Body of pancreas (tissue), 4 donors: ENCODE measurements around the gene SLC9A8. TPM values are rescaled to one million over a fixed set of nuclear protein-coding genes. Genes with fewer than 3 reads are reported as not detected.
A peak's percentile ranks its signal among the peaks of the same experiment; 100 is the strongest.
"Not testable (repeated sequence)": the region's sequence is repeated elsewhere in the genome, so short reads cannot be mapped to it uniquely, and the experiment has no call there.

Source experiments
- ATAC-seq: fragments of 150-250 bp; one replicate; pipeline ENCODE4 v1.9.1; 2016
- DNase-seq, 4 donors: peaks; one replicate each; pipeline ENCODE4 v3.0.0-alpha.2; 2019
- H3K27ac ChIP-seq, 4 donors: fragments of 200-600 bp; sonication (generic); 1 replicate in 3 of 4; 2 replicates in 1 of 4; pipeline versions ENCODE4 v1.5.1 to v1.6.1; 2016 to 2019; ENCODE audit warnings: mild to moderate bottlenecking in 1 of 4, mixed read lengths in 1 of 4, moderate library complexity in 1 of 4
- H3K27me3 ChIP-seq, 2 donors: fragments of 200-600 bp; sonication (generic); one replicate each; pipeline ENCODE4 v1.6.0; 2016; ENCODE audit warnings: mild to moderate bottlenecking in 1 of 2
- H3K36me3 ChIP-seq, 2 donors: fragments of 200-600 bp; sonication (generic); replicated peaks in 1 of 2; 2 replicates each; pipeline ENCODE4 v1.5.1; 2016; ENCODE audit warnings: low read depth in 2 of 2; ENCODE audit not compliant: insufficient read depth in 1 of 2
- H3K4me1 ChIP-seq: fragments of 200-600 bp; sonication (generic); one replicate; pipeline ENCODE4 v1.6.0; 2016
- H3K4me3 ChIP-seq, 2 donors: fragments of 200-600 bp; sonication (generic); 1 replicate in 1 of 2; 2 replicates in 1 of 2; pipeline ENCODE4 v1.5.1; 2016 to 2019
- H3K9me3 ChIP-seq, 3 donors: fragments of 200-600 bp; sonication (generic); 1 replicate in 2 of 3; 2 replicates in 1 of 3; pipeline ENCODE4 v1.5.1; 2016
- POLR2A ChIP-seq, 3 donors: fragments of 450-650 bp; IDR thresholded peaks; one replicate each; pipeline ENCODE4 v1.6.1; 2016; ENCODE audit warnings: antibody characterized with exemption in 3 of 3, mild to moderate bottlenecking in 2 of 3
- WGBS, 2 donors: methylation state at CpG; one replicate each; pipeline ENCODE4 v1.1.5; 2017; 5-methylcytosine and 5-hydroxymethylcytosine counted together
- intact Hi-C: fragments of 100-400 bp; cut with DNase I; formaldehyde crosslinking; loops from one replicate; pipeline ENCODE4 v1.15.1; 2023
- total RNA-seq, 2 donors: library from RNA; depleted of rRNA; stranded (reverse); fragments of >200 nt; gene quantifications; one replicate each; pipeline ENCODE4 v1.1.0, GENCODE V29; 2016
- TF ChIP-seq, protein P1 (sequence below), 7 experiments: fragments of 450-650 bp in 4 of 7; fragments of 200-600 bp in 3 of 7; sonication (generic) in 3 of 7; IDR thresholded peaks; one replicate each; pipeline ENCODE4 v1.5.1; 2016 to 2019; ENCODE audit warnings: antibody characterized with exemption in 7 of 7

SLC9A8 gene
- total RNA-seq, 2 donors from 2014 or later = 5.9 to 11.2 TPM

DNA sequence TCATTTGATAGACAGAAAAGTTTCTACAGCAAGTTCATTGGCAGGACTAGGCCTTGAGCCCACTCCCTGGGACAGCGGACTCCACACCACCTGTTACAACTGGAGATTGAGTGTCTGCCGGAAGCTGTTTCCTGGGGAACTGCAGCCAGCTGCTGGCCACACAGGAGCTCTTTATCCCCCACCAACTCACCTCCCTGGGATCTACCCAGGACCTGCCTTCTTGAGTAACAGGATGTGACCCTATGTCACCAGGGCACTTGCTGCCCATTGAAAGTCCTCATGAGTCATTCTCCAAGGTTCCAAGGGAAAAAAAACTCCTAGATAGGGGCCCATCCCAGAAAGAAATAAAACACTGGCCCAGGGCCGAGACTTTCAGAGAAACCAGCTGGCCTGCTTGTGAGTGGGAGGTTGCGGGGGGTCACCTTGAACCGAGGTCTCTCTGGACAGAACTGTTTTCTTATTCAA is 37.4 kb upstream of the SLC9A8 start:
- intact Hi-C loops = no loop called here
- TF ChIP-seq POLR2A (IDR thresholded peaks at IDR 0.05) = no peak
- TF ChIP-seq, protein P1, sequence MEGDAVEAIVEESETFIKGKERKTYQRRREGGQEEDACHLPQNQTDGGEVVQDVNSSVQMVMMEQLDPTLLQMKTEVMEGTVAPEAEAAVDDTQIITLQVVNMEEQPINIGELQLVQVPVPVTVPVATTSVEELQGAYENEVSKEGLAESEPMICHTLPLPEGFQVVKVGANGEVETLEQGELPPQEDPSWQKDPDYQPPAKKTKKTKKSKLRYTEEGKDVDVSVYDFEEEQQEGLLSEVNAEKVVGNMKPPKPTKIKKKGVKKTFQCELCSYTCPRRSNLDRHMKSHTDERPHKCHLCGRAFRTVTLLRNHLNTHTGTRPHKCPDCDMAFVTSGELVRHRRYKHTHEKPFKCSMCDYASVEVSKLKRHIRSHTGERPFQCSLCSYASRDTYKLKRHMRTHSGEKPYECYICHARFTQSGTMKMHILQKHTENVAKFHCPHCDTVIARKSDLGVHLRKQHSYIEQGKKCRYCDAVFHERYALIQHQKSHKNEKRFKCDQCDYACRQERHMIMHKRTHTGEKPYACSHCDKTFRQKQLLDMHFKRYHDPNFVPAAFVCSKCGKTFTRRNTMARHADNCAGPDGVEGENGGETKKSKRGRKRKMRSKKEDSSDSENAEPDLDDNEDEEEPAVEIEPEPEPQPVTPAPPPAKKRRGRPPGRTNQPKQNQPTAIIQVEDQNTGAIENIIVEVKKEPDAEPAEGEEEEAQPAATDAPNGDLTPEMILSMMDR (IDR thresholded peaks at IDR 0.05) = no peak
- no peaks in the 10 kb centered on the region for H3K27me3 ChIP-seq
- ATAC-seq = peak; percentile 71
- DNase-seq = peak; percentile 35 to 90 (median 72)
- no peaks in the 10 kb centered on the region for H3K9me3 ChIP-seq
- no peaks in the 10 kb centered on the region for H3K36me3 ChIP-seq
- 25 to 35% methylated on average over 5 of the region's 5 CpGs for WGBS, 2 donors
- no peak overlapping the region for H3K4me3 ChIP-seq
- peaks cover 24% of the 10 kb centered on the region for H3K4me1 ChIP-seq
- H3K27ac ChIP-seq = peak overlapping the region; percentile 56 to 75 (median 64)

DNA sequence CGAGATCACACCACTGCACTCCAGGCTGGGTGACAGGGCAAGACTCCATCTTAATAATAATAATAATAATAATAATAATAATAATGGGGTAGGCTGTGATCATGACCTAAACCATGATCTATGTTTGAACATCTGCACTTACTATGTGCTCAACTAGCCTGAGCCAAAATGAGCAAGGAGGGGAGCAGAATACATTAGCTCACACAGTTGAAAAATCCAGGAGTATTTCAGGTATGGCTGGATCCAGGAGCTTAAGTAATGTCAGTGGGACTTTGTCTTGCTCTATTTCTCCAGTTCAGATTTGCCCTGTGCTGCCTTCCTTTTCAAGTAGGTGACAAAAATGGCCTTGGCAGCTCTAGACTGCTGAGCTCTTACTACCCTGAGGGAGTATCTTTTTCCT is 32.7 kb upstream of the SLC9A8 start:
- no peak for DNase-seq
- ATAC-seq = no peak
- no peaks in the 10 kb centered on the region for H3K9me3 ChIP-seq
- H3K4me1 ChIP-seq = peaks cover 12% of the 10 kb centered on the region
- 67 to 80% methylated on average over 1 of the region's 1 CpG for whole genome bisulfite sequencing, 2 donors
- no peaks in the 10 kb centered on the region for H3K27me3 ChIP-seq
- TF ChIP-seq, protein P1 (IDR thresholded peaks at IDR 0.05) = no peak
- TF ChIP-seq POLR2A (IDR thresholded peaks at IDR 0.05) = no peak
- no peak overlapping the region for H3K4me3 ChIP-seq
- intact Hi-C loops = no loop called here
- no peak overlapping the region for H3K27ac ChIP-seq
- H3K36me3 ChIP-seq = no peaks in the 10 kb centered on the region

DNA sequence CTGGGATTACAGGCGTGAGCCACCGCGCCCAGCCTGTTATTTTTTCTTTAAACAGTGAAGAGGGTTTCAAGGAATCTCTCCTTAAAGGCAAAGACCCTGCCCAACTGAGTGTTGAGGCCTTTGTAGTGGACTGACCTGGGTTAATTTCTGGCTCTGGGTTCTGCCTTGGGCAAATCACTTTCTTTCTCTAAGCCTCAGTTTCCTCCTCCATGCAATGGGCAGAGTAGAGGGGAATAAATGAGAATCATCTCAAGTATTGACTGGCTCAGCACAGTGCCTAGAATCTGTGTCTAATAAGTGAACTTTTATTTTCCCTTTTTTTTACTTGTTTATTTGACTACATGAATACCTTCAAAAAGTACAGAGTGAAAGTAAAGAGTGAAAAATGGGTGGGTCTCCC is 31.0 kb upstream of the SLC9A8 start:
- DNase-seq (no peak), ATAC-seq (no peak)
- Histone ChIP-seq H3K9me3 (no peaks in the 10 kb centered on the region), H3K4me1 (no peaks in the 10 kb centered on the region), H3K4me3 (no peak overlapping the region), H3K27me3 (no peaks in the 10 kb centered on the region), H3K27ac (no peak overlapping the region), H3K36me3 (no peaks in the 10 kb centered on the region)
- no peak for TF ChIP-seq POLR2A (IDR thresholded peaks at IDR 0.05)
- TF ChIP-seq, protein P1 (IDR thresholded peaks at IDR 0.05) = no peak
- whole genome bisulfite sequencing, 2 donors = 84 to 95% methylated on average over 3 of the region's 3 CpGs
- intact Hi-C loops = no loop called here

DNA sequence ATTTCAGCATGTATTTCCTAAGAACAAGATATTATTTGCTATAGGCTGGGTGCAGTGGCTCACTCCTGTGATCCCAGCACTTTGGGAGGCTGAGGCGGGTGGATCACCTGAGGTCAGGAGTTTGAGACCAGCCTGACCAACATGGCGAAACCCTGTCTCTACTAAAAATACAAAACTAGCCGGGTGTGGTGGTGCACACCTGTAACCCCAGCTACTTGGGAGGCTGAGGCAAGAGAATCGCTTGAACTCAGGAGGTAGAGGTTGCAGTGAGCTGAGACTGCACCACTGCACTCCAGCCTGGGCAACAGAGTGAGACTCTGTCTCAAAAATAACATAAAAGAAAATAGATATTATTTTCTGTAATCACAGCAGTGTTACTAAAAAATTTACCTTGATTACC is 30.2 kb upstream of the SLC9A8 start:
- H3K36me3 ChIP-seq, intact Hi-C loops, H3K4me3 ChIP-seq, H3K27me3 ChIP-seq, H3K9me3 ChIP-seq, H3K27ac ChIP-seq, DNase-seq, ATAC-seq, H3K4me1 ChIP-seq: not testable (repeated sequence)
- 92% methylated on average over 4 of the region's 4 CpGs for WGBS, 2 donors

DNA sequence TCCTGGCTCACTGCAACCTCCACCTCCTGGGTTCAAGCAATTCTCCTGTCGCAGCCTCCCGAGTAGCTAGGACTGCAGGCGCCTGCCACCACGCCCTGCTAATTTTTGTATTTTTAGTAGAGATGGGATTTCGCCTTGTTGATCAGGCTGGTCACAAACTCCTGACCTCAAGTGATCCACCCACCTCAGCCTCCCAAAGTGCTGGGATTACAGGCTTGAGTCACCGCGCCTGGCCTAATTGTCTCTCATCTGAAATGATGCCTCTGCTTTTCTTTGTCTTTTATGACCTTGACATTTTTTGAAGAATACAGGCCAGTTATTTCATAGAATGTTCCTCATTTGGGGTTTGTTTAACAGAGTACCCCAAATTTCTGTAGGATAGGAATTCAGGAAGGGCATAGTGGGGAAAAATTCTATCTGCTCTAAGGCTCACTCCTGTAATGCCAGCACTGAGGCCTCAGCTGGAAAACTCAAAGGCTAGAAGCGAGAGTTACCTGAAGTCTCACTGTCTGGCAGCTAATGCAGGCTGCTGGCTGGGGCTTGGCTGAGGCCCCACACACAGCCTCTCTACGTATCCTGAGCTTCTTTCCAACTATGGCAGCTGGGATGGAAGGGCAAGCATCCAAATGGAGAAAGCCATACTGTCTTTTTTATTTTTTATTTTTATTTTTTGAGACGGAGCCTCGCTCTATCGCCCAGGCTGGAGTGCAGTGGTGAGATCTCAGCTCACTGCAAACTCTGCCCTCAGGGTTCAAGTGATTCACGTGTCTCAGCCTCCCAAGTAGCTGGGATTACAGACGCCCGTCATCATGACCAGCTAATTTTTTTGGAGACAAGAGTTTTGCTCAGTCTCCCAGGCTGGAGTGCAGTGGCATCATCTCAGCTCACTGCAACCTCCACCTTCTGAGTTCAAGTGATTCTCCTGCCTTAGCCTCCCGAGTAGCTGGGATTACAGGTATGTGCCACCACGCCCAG is 29.3 kb upstream of the SLC9A8 start:
- ATAC-seq, DNase-seq, H3K9me3 ChIP-seq, H3K27me3 ChIP-seq, H3K4me1 ChIP-seq, H3K36me3 ChIP-seq, intact Hi-C loops, H3K4me3 ChIP-seq, H3K27ac ChIP-seq: not testable (repeated sequence)
- WGBS, 2 donors = 89% methylated on average over 17 of the region's 17 CpGs
